ENCODE measurements around the gene SAMD8. TPM values are rescaled to one million over a fixed set of nuclear protein-coding genes. Genes with fewer than 3 reads are reported as not detected.

SAMD8 gene
- total RNA-seq, 1 experiment from 2014 or later: 23.6 TPM

DNA sequence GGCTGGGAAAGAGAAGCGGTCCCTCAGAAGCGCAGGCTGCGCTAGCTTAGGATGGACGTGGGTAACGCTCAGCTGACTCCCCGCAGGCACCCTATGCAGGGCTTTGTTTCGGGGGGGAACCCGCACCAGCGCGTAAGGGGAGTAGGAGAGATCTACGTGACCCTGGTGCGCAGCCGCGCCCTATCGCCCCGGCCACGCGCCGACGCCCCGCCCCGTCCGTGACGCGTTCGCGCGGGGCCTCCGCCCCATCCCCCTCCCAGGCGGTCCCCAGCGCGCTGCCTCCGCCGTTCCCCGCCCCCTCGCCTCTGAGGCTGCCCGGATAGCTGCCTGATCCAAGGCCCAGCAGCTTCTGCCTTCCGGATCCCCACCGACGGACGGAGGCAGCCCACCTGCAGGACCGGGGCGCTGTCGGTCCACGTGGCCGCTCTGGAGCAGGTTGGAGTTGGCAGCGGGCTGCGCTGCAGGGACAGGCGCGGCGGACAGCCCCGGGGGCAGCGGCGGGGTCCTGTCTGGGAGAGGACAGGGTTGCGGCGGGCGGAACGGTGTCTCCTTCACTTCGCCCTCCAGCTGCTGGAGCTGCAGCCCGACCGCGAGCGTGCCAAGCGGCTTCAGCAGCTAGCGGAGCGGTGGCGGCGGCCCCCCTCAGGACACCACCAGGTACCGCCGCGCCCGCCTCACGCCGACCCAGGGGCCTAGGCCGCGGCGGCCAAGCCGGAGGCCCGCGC lies 99.0 kb downstream of the SAMD8 start, which contains the start of gene VDAC2 (continued):
- TF ChIP-seq SRF (IDR thresholded peaks at IDR 0.05; ENCODE audit: low read depth): no peak

DNA sequence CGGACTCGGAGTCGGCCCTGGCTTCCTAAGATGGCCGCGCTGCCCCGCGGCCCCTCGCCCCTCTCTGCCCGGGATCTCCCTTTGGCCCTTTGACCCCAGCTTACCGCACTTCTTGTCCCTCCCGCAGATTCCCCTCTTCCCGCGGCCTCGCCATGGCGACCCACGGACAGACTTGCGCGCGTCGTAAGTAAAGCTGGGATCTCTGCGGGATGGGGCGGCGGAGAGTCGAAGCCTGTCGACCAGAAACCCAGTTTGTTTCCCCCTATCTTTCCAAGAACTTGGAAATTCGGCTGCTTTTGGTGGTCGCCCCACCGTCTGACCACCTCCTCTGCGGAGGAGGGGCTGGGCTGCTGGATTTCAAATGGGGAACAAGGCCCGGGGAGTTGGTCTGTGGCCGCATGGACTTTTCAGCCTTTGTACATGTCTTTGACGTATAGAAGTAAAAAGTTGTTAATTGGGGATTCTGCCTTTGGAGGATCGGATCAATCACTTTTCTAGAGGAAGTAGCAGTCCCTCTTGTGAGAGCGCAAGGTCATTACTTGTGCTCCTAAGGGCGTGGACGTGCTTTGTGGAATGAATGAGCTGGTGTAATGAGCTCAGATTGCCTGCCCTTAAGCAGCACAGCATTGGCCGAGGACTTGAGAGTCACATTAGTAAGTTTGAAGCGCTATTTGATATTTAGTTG lies 99.7 kb downstream of the SAMD8 start:
- ATAC-seq (peak; percentile 49), DNase-seq (ENCODE audit: low read depth, low spot score) (no peak)
- Histone ChIP-seq H3K9ac (ENCODE audit: low read length) (peak overlapping the region; percentile 99), H2AFZ (ENCODE audit: low read depth, low read length, poor library complexity, severe bottlenecking) (no peak overlapping the region), H3K4me2 (ENCODE audit: low read length) (peak overlapping the region; percentile 95), H3K36me3 (ENCODE audit: control insufficient read depth in 1 of 2, insufficient read depth in 2 of 2, low read length in 2 of 2) (peaks cover 20 to 43% of the 10 kb centered on the region in 2 experiments), H4K20me1 (ENCODE audit: insufficient read depth) (peaks cover 16% of the 10 kb centered on the region; the same call in 1 of the 2 replicates), H3K9me2 (ENCODE audit: insufficient read depth) (no peaks in the 10 kb centered on the region), H3K4me1 (ENCODE audit: control insufficient read depth in 1 of 2, insufficient read depth in 2 of 2, low read length in 2 of 2) (peaks cover 21 to 50% of the 10 kb centered on the region in 2 experiments), H3K27ac (ENCODE audit: low read depth, low read length) (peak overlapping the region; percentile 84), H3K79me2 (ENCODE audit: insufficient read depth, low read length) (peaks cover 56% of the 10 kb centered on the region), H3K9me3 (ENCODE audit: control insufficient read depth in 1 of 2, insufficient read depth in 1 of 2, low read depth in 1 of 2, low read length in 2 of 2) (no peaks in the 10 kb centered on the region), H3K4me3 (replicated peaks in 1 of 2; ENCODE audit: low read depth in 1 of 2, low read length in 2 of 2) (peak overlapping the region; percentile 85), H3K27me3 (ENCODE audit: insufficient read depth, low read length) (no peaks in the 10 kb centered on the region)
- ChIA-PET POLR2A (interaction anchor here (0.6 to 3.3 kb wide), 7 partner anchors 10 to 24 kb away, joined by 3 to 14 read pairs (median 4); partner anchors contain the start of gene COMTD1), CTCF (interaction anchor here (0.5 to 1.3 kb wide), 3 partner anchors 19 to 918 kb away, joined by 4 to 7 read pairs (median 4); partner anchors contain the start of gene COMTD1), RAD21 (ENCODE audit: low non-redundant PET in 1 of 2, low total read pairs in 2 of 2, uncharacterized antibody in 2 of 2, unreplicated experiment in 2 of 2) (no interaction called here)
- no TSS peak for BruUV-seq (replicated peaks)
- TF ChIP-seq YY1 (IDR thresholded peaks at IDR 0.05; ENCODE audit: extremely low read depth, insufficient replicate concordance, low read depth, low read length) (peak; percentile 73), ZFX (IDR thresholded peaks at IDR 0.05) (peak; percentile 83), TCF7L2 (IDR thresholded peaks at IDR 0.05; ENCODE audit: borderline replicate concordance, extremely low read depth, insufficient read depth, insufficient read length) (no peak), FOSL1 (IDR thresholded peaks at IDR 0.05; ENCODE audit: low read depth) (no peak), SIN3A (IDR thresholded peaks at IDR 0.05; ENCODE audit: low read depth) (0 out of 2 replicates have a peak, but pooled peaks have one; percentile 23), CBX3 (IDR thresholded peaks at IDR 0.05; ENCODE audit: low read depth) (no peak)
- intact Hi-C loops (cut with micrococcal nuclease): no loop called here

All from HCT116 (cell line).